K562 (cell line): ENCODE data around the gene C2orf72. TPM values are rescaled to one million over a fixed set of nuclear protein-coding genes. Genes with fewer than 3 reads are reported as not detected.

Experiments used
- ATAC-seq: fragments of 200-7000 bp; cut with Tn5 transposase; 3 replicates; pipeline ENCODE4 v1.9.1; 2020; ENCODE audit warnings: moderate library complexity
- BruUV-seq: library from RNA; stranded (reverse); fragments of 400-500 nt; replicated peaks from 2 replicates; lab custom pipeline; 2021; lab: Mats Ljungman, UMichigan
- CTCF ChIA-PET: fragments of 300-600 bp; formaldehyde crosslinking; extraction: SDS; loops from one replicate; lab custom pipeline; 2021; ENCODE audit warnings: low intra/inter-chr PET ratio; lab: Yijun Ruan, JAX
- POLR2A ChIA-PET: fragments of 300-600, 350-650 bp; sonication (Branson Sonifier 250); formaldehyde crosslinking; extraction: SDS; loops from one replicate; lab custom pipeline; 2021; ENCODE audit warnings: antibody characterized with exemption, inconsistent platforms; lab: Yijun Ruan, JAX
- DNase-seq, 4 experiments: peaks; one replicate each; pipeline versions ENCODE4 v3.0.0 to v3.0.0-alpha.2; 2011 to 2018; ENCODE audit warnings: low spot score in 3 of 4, mixed read lengths in 3 of 4; ENCODE audit errors: extremely low read depth in 1 of 4
- FAIRE-seq: peaks from 2 replicates; lab custom pipeline; 2011; peaks lifted over from hg19 to GRCh38; lab: Jason Lieb, UNC
- H2AFZ ChIP-seq: 2 replicates; pipeline ENCODE4 v1.6.0; 2011; ENCODE audit warnings: low read depth, low read length, control low read depth, inconsistent platforms
- H3K27ac ChIP-seq: fragments of 200-600 bp; 3 replicates; pipeline ENCODE4 v1.8.0; 2011; ENCODE audit warnings: low read depth, mild to moderate bottlenecking, control low read depth, inconsistent platforms, low read length, moderate library complexity, mixed read lengths; ENCODE audit errors: extremely low read depth
- H3K27me3 ChIP-seq, 2 experiments: fragments of 300-600 bp in 1 of 2; 2 replicates in 1 of 2; 3 replicates in 1 of 2; pipeline versions ENCODE4 v1.6.0 to v1.8.0; 2011; ENCODE audit warnings: inconsistent platforms in 2 of 2, low read length in 2 of 2, mild to moderate bottlenecking in 1 of 2, mixed read lengths in 1 of 2, moderate library complexity in 1 of 2; ENCODE audit not compliant: control insufficient read depth in 2 of 2, insufficient read depth in 2 of 2
- H3K36me3 ChIP-seq: fragments of 300-600 bp; 3 replicates; pipeline ENCODE4 v1.8.0; 2011; ENCODE audit warnings: mild to moderate bottlenecking, low read length, inconsistent platforms; ENCODE audit not compliant: control insufficient read depth, insufficient read depth
- H3K4me1 ChIP-seq, 2 experiments: fragments of 200-600 bp in 1 of 2; replicated peaks in 1 of 2; 2 replicates in 1 of 2; 3 replicates in 1 of 2; pipeline versions ENCODE4 v1.5.1 to v1.8.0; 2011; ENCODE audit warnings: inconsistent platforms in 2 of 2, low read length in 2 of 2, mild to moderate bottlenecking in 1 of 2, mixed read lengths in 1 of 2, moderate library complexity in 1 of 2; ENCODE audit not compliant: control insufficient read depth in 2 of 2, insufficient read depth in 2 of 2
- H3K4me2 ChIP-seq: 2 replicates; pipeline ENCODE4 v1.6.1; 2011; ENCODE audit warnings: low read length, control low read depth, inconsistent platforms, mixed read lengths; ENCODE audit not compliant: insufficient read depth
- H3K4me3 ChIP-seq: fragments of 200-600 bp; sonication (generic), shearing (Covaris generic); 2 replicates; pipeline ENCODE4 v1.5.1; 2016; ENCODE audit warnings: control low read depth, inconsistent platforms
- H3K79me2 ChIP-seq: fragments of 200-600 bp; 3 replicates; pipeline ENCODE4 v1.8.0; 2011; ENCODE audit warnings: low read length, inconsistent platforms; ENCODE audit not compliant: control insufficient read depth, insufficient read depth
- H3K9ac ChIP-seq, 2 experiments: 2 replicates each; pipeline versions ENCODE4 v1.6.0 to v1.6.1; 2011; ENCODE audit warnings: low read depth in 2 of 2, low read length in 2 of 2, control low read depth in 1 of 2, inconsistent platforms in 1 of 2, mild to moderate bottlenecking in 1 of 2, mixed read lengths in 1 of 2; ENCODE audit not compliant: insufficient read depth in 1 of 2
- H3K9me1 ChIP-seq: one replicate; pipeline ENCODE4 v1.6.0; 2011; ENCODE audit warnings: inconsistent platforms, mild to moderate bottlenecking, low read length, moderate library complexity; ENCODE audit not compliant: control insufficient read depth, insufficient read depth
- H3K9me3 ChIP-seq: replicated peaks from 2 replicates; pipeline ENCODE4 v1.5.1; 2011; ENCODE audit warnings: low read depth, low read length, inconsistent platforms; ENCODE audit not compliant: control insufficient read depth, insufficient read depth
- H4K20me1 ChIP-seq: replicated peaks from 2 replicates; pipeline ENCODE4 v1.6.1; 2011; ENCODE audit warnings: low read length, inconsistent platforms, mixed read lengths; ENCODE audit not compliant: control insufficient read depth, insufficient read depth
- E2F6 ChIP-seq, 2 experiments: IDR thresholded peaks; 2 replicates each; pipeline ENCODE4 v1.6.1; 2011; ENCODE audit warnings: borderline replicate concordance in 1 of 2, control low read depth in 1 of 2, low read depth in 1 of 2, low read length in 1 of 2, mild to moderate bottlenecking in 1 of 2, mixed read lengths in 1 of 2, moderate library complexity in 1 of 2; ENCODE audit not compliant: insufficient read depth in 1 of 2, insufficient read length in 1 of 2, poor library complexity in 1 of 2, severe bottlenecking in 1 of 2; ENCODE audit errors: extremely low read depth in 1 of 2
- GATAD2A ChIP-seq: fragments of 450-650 bp; IDR thresholded peaks from 2 replicates; pipeline ENCODE4 v1.6.1; 2017
- JUNB ChIP-seq: fragments of 450-650 bp; formaldehyde crosslinking; conservative IDR thresholded peaks from 2 replicates; pipeline ENCODE4 v1.4.0; 2020; ENCODE audit warnings: mild to moderate bottlenecking
- MCM7 ChIP-seq, 2 experiments: fragments of 450-650 bp; IDR thresholded peaks; 2 replicates each; pipeline ENCODE4 v1.6.1; 2016 to 2018
- NUFIP1 ChIP-seq: fragments of 450-650 bp; IDR thresholded peaks from 2 replicates; pipeline ENCODE4 v1.6.1; 2018; ENCODE audit not compliant: partially characterized antibody
- ZC3H11A ChIP-seq: IDR thresholded peaks from 2 replicates; pipeline ENCODE4 v1.6.1; 2012; ENCODE audit warnings: low read depth, low read length, improper control_type of control experiment
- ZNF324 ChIP-seq: fragments of 250-450 bp; sonication (Bioruptor Pico); IDR thresholded peaks from 2 replicates; pipeline ENCODE4 v1.4.0; 2020; ENCODE audit warnings: mild to moderate bottlenecking
- ZNF707 ChIP-seq: fragments of 250-450 bp; sonication (Bioruptor Pico); conservative IDR thresholded peaks from 2 replicates; pipeline ENCODE4 v1.8.0; 2022; ENCODE audit warnings: inconsistent platforms, mild to moderate bottlenecking, moderate library complexity
- WGBS: fragments of 100-300 bp; shearing (Covaris generic); methylation state at CpG from one replicate; pipeline ENCODE4 v1.1.6; 2016; ENCODE audit warnings: low coverage, mixed read lengths; ENCODE audit not compliant: insufficient coverage; ENCODE audit errors: missing lambda C conversion rate; 5-methylcytosine and 5-hydroxymethylcytosine counted together
- in situ Hi-C: fragments of 300-500 bp; cut with MboI; formaldehyde crosslinking; loops from 4 replicates; pipeline ENCODE4 v1.15.0; 2018; ENCODE audit warnings: inconsistent platforms, mixed read lengths
- intact Hi-C: fragments of 100-400 bp; cut with micrococcal nuclease; formaldehyde crosslinking; loops from 2 replicates; pipeline ENCODE4 v1.14.2; 2022
- polyA plus RNA-seq, 8 experiments: library from polyadenylated mRNA; depleted of rRNA in 4 of 8; stranded (reverse) in 5 of 8; unstranded in 3 of 8; fragments of >200 nt; fragmentation: Nextera tagmentation in 2 of 8; fragmentation: Illumina TruSeq in 1 of 8; extraction: Ambion mirVana in 2 of 8; extraction: Trizol in 1 of 8; gene quantifications; 2 replicates each; pipeline versions ENCODE4 v1.2.1 to v1.2.3, GENCODE V29; 2011 to 2014; ENCODE audit warnings: inconsistent platforms in 1 of 8, missing spikeins in 1 of 8
- total RNA-seq, 7 experiments: library from RNA; depleted of rRNA in 6 of 7; stranded (reverse); fragments of >200 nt in 6 of 7; fragmentation: Illumina TruSeq in 2 of 7; extraction: Trizol in 2 of 7; gene quantifications; 2 replicates each; pipeline versions ENCODE4 v1.2.1 to v1.2.3, GENCODE V29; 2011 to 2021; ENCODE audit warnings: low replicate concordance in 1 of 7

The C2orf72 gene
- total and polyA plus RNA-seq, 9 of the 15 experiments (the other 6 are each of a cell fraction or from before 2014, with no cell fraction given) = 0.08 to 0.18 (median 0.11) TPM; not detected in 6

DNA sequence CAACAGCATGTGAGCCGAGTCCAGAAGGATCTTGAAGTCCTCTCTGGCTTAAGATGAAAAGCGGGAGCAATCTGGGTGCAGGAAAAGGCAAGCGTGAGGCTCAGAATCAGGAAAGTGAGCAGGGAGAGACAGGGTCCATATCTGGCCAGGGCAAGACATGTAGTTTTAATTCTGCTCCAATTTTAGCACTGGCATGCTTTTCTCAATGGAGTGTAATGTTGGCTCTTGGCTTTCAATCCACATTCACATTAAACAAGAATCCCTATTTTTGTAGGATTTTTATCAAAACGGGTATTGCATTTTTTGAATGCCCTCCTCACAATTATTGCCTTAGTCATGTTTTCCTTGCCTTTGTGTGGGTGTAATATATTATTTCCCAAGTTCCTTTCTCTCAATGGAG, 35.4 kb upstream of the C2orf72 start:
- Histone ChIP-seq H3K4me3 (no peak overlapping the region), H3K9me1 (no peaks in the 10 kb centered on the region), H3K36me3 (no peaks in the 10 kb centered on the region), H3K9ac (no peak overlapping the region), H3K27me3 (peaks cover 4 to 28% of the 10 kb centered on the region in 2 experiments; a peak in 2 of 5 replicates), H4K20me1 (no peaks in the 10 kb centered on the region), H3K4me2 (no peak overlapping the region), H3K79me2 (no peaks in the 10 kb centered on the region), H3K9me3 (no peaks in the 10 kb centered on the region), H3K4me1 (no peaks in the 10 kb centered on the region), H2AFZ (no peak overlapping the region), H3K27ac (no peak overlapping the region)
- ATAC-seq (no peak), DNase-seq (no peak), FAIRE-seq (no peak)
- TF ChIP-seq ZNF707 (no peak), NUFIP1 (no peak), GATAD2A (no peak), ZC3H11A (no peak), MCM7 (IDR thresholded peaks at IDR 0.05) (no peak), ZNF324 (no peak), E2F6 (IDR thresholded peaks at IDR 0.05; ENCODE audit: borderline replicate concordance in 1 of 2, extremely low read depth in 1 of 2, insufficient read depth in 1 of 2, insufficient read length in 1 of 2, low read depth in 1 of 2, low read length in 1 of 2, poor library complexity in 1 of 2, severe bottlenecking in 1 of 2) (no peak), JUNB (CRISPR knock-in tag) (no peak)
- in situ Hi-C loops (no loop called here), intact Hi-C loops (no loop called here)
- WGBS = 0% methylated on average over 4 of the region's 4 CpGs
- POLR2A ChIA-PET = no interaction called here
- no TSS peak for BruUV-seq
- CTCF ChIA-PET = no interaction called here
